Lower leg skin (tissue), 4 donors: ENCODE measurements around the gene WDR6. TPM values are rescaled to one million over a fixed set of nuclear protein-coding genes. Genes with fewer than 3 reads are reported as not detected.
A peak's percentile ranks its signal among the peaks of the same experiment; 100 is the strongest.
"Not testable (repeated sequence)": the region's sequence is repeated elsewhere in the genome, so short reads cannot be mapped to it uniquely, and the experiment has no call there.

Experiments
- DNase-seq, 2 donors: peaks; one replicate each; pipeline ENCODE4 v3.0.0-alpha.2; 2019; ENCODE audit warnings: low spot score in 2 of 2
- H3K4me3 ChIP-seq: fragments of 200-600 bp; sonication (generic); 2 replicates; pipeline ENCODE4 v1.5.1; 2017; ENCODE audit warnings: mild to moderate bottlenecking, low read depth; ENCODE audit not compliant: poor library complexity, severe bottlenecking
- CTCF ChIP-seq, 3 donors: fragments of 450-650 bp; IDR thresholded peaks; one replicate each; pipeline ENCODE4 v1.5.1; 2016; ENCODE audit warnings: antibody characterized with exemption in 3 of 3, mild to moderate bottlenecking in 3 of 3, moderate library complexity in 2 of 3
- POLR2A ChIP-seq, 2 donors: fragments of 450-650 bp; IDR thresholded peaks; one replicate each; pipeline ENCODE4 v1.6.1; 2016 to 2017; ENCODE audit warnings: antibody characterized with exemption in 2 of 2, mild to moderate bottlenecking in 1 of 2, moderate library complexity in 1 of 2
- WGBS, 2 donors: methylation state at CpG; one replicate each; pipeline ENCODE4 v1.1.5; 2018; 5-methylcytosine and 5-hydroxymethylcytosine counted together
- intact Hi-C: fragments of 100-400 bp; cut with DNase I; formaldehyde crosslinking; loops from one replicate; pipeline ENCODE4 v1.15.0; 2023; ENCODE audit warnings: low total_unique reads
- total RNA-seq, 4 donors: library from RNA; depleted of rRNA; stranded (reverse); fragments of >200 nt; gene quantifications; one replicate each; pipeline ENCODE4 v1.1.0, GENCODE V29; 2016

WDR6 gene
- total RNA-seq, 4 donors from 2014 or later = 39.5 to 86.9 (median 49.8) TPM

- no peak for DNase-seq
- intact Hi-C loops = no loop called here
- WGBS, 2 donors = 83 to 86% methylated on average over 15 to 16 of the region's 16 CpGs
- no peak overlapping the region for H3K4me3 ChIP-seq
- TF ChIP-seq POLR2A (IDR thresholded peaks at IDR 0.05) = no peak
- no peak for TF ChIP-seq CTCF (IDR thresholded peaks at IDR 0.05)
These were observed 2.6 kb upstream of the WDR6 start for GRCh38 chr3:49004352-49005302.

GRCh38 chr3:49005303-49005680 lies 1.9 kb upstream of the WDR6 start:
- H3K4me3 ChIP-seq = no peak overlapping the region
- 76 to 82% methylated on average over 3 of the region's 3 CpGs for WGBS, 2 donors
- intact Hi-C loops = no loop called here
- no peak for TF ChIP-seq POLR2A (IDR thresholded peaks at IDR 0.05)
- TF ChIP-seq CTCF (IDR thresholded peaks at IDR 0.05) = no peak
- DNase-seq = no peak

DNA sequence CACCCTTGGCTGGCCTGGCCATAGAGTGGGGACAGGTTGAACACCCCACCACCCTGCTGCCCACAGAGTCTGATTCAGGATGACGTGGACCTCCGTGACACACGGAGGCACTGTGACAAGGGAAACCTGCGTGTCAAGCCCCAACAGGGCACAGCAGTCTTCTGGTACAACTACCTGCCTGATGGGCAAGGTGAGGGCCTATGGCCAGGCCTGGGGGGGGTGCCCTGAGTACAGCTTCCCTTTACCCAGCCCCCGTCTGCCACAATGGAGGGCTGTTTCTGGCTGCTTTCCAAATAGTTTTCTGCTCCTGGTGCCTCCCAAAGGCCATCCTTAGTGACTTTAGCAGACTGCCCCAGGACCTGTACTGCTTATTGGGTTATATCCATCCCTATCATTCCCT lies 1.2 kb upstream of the WDR6 start:
- no peak for DNase-seq
- 85 to 98% methylated on average over 5 of the region's 5 CpGs for WGBS, 2 donors
- intact Hi-C loops = no loop called here
- TF ChIP-seq CTCF (IDR thresholded peaks at IDR 0.05) (no peak), POLR2A (IDR thresholded peaks at IDR 0.05) (no peak)
- H3K4me3 ChIP-seq = no peak overlapping the region

DNA sequence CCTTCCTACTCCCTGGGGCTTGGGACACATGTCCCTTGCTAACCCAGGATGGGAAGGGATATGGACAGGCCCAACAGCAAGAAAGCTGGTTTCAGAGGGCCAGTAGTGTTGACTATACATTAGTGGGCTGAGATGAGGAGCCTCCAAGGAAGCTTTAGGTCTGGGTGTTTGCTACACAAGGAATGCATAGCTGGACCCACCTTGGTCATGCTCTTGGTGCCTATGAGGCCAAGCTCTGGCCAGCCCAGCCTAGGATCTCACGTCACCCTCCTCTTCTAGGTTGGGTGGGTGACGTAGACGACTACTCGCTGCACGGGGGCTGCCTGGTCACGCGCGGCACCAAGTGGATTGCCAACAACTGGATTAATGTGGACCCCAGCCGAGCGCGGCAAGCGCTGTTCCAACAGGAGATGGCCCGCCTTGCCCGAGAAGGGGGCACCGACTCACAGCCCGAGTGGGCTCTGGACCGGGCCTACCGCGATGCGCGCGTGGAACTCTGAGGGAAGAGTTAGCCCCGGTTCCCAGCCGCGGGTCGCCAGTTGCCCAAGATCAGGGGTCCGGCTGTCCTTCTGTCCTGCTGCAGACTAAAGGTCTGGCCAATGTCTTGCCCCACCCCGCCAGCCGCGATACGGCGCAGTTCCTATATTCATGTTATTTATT lies 653 bp upstream of the WDR6 start:
- DNase-seq = no peak
- intact Hi-C loops = no loop called here
- no peak for TF ChIP-seq POLR2A (IDR thresholded peaks at IDR 0.05)
- no peak for TF ChIP-seq CTCF (IDR thresholded peaks at IDR 0.05)
- 0 to 3% methylated on average over 7 to 8 of the region's 32 CpGs for WGBS, 2 donors
- peak overlapping the region; percentile 55 for H3K4me3 ChIP-seq

DNA sequence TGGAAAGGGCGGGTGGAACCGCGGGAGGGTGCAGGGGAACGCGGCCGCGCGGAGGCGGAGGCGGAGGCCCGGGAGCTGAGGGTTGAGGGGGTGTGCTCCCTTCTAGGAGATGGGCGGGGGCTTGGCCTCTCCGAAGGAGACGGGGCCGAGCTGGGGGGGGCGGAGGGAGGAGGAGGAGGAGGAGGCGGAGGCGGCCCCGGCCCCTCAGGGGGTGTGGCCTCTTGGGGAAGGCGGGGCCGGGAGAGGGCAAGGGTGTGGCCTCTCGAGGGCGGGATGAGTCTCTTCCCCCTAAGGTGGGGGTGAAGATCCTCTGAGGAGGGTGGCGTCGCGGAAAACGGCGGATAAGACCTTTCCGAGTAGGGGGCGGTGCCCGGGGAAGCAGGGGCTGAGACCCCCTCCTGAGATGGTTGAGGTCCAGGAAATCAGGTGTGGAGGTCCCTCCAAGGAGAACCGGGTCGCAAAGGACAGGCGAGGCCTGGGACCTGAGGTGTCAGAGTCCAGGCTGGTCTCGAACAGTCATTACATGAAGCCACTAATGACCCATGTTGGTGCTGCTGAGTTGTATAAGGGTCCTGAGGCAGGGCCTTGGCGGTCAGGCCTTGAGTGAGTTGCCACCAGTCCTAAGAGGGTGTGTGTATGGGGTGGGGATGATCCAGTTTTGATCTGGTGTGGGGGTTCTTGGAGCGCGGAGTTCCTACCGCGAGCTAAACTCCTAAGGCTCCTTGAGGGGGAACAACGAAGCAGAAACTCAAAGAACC lies 759 bp downstream of the WDR6 start:
- TF ChIP-seq CTCF (IDR thresholded peaks at IDR 0.05) (peak in 1 of 3 donors; percentile 4), POLR2A (IDR thresholded peaks at IDR 0.05) (no peak)
- intact Hi-C loops = no loop called here

GRCh38 chr3:49008627-49009026 lies 1.4 kb downstream of the WDR6 start:
- intact Hi-C loops, DNase-seq, H3K4me3 ChIP-seq: not testable (repeated sequence)
- 85 to 89% methylated on average over 5 of the region's 5 CpGs for WGBS, 2 donors

More for the DNA sequence above, 759 bp downstream of the WDR6 start:
- H3K4me3 ChIP-seq = peak overlapping the region; percentile 55
- peak; percentile 89 to 98 for DNase-seq
- WGBS, 2 donors = 10 to 15% methylated on average over 35 to 40 of the region's 41 CpGs
